Astrocyte (in vitro differentiated cells and primary cell): ENCODE results near the gene VENTX. TPM values are rescaled to one million over a fixed set of nuclear protein-coding genes. Genes with fewer than 3 reads are reported as not detected.

ENCODE experiments used
- DNase-seq: peaks from one replicate; pipeline ENCODE4 v3.0.0-alpha.2; 2010; ENCODE audit warnings: low read depth
- FAIRE-seq: peaks from 2 replicates; lab custom pipeline; 2011; peaks lifted over from hg19 to GRCh38; lab: Jason Lieb, UNC
- H2AFZ ChIP-seq: 2 replicates; pipeline ENCODE4 v1.6.0; 2012; ENCODE audit warnings: low read depth, low read length, inconsistent platforms
- H3K27ac ChIP-seq: 2 replicates; pipeline ENCODE4 v1.5.1; 2011; ENCODE audit warnings: low read depth, low read length, inconsistent platforms
- H3K27me3 ChIP-seq: 2 replicates; pipeline ENCODE4 v1.6.0; 2011; ENCODE audit warnings: low read length, inconsistent platforms; ENCODE audit not compliant: insufficient read depth
- H3K36me3 ChIP-seq: 2 replicates; pipeline ENCODE4 v1.5.1; 2011; ENCODE audit warnings: low read length, inconsistent platforms; ENCODE audit not compliant: insufficient read depth
- H3K4me1 ChIP-seq: 2 replicates; pipeline ENCODE4 v1.5.1; 2011; ENCODE audit warnings: low read length, inconsistent platforms; ENCODE audit not compliant: insufficient read depth
- H3K4me2 ChIP-seq: 2 replicates; pipeline ENCODE4 v1.6.0; 2012; ENCODE audit warnings: low read length, inconsistent platforms
- H3K4me3 ChIP-seq: 2 replicates; pipeline ENCODE4 v1.5.1; 2011; ENCODE audit warnings: low read depth, mild to moderate bottlenecking, low read length, inconsistent platforms; ENCODE audit not compliant: insufficient read depth
- H3K79me2 ChIP-seq: 2 replicates; pipeline ENCODE4 v1.6.0; 2012; ENCODE audit warnings: mild to moderate bottlenecking, low read length, inconsistent platforms; ENCODE audit not compliant: insufficient read depth
- H3K9ac ChIP-seq: 2 replicates; pipeline ENCODE4 v1.6.0; 2012; ENCODE audit warnings: mild to moderate bottlenecking, low read length, inconsistent platforms
- H3K9me3 ChIP-seq: 2 replicates; pipeline ENCODE4 v1.5.1; 2012; ENCODE audit warnings: low read depth, mild to moderate bottlenecking, low read length, inconsistent platforms; ENCODE audit not compliant: insufficient read depth
- H4K20me1 ChIP-seq: 2 replicates; pipeline ENCODE4 v1.6.0; 2012; ENCODE audit warnings: low read length, inconsistent platforms; ENCODE audit not compliant: insufficient read depth
- H3K27ac Mint-ChIP-seq: one replicate; pipeline ENCODE4 v1.8.0; 2021; ENCODE audit warnings: mild to moderate bottlenecking, mixed read lengths; ENCODE audit not compliant: unreplicated experiment
- H3K27me3 Mint-ChIP-seq: one replicate; pipeline ENCODE4 v1.8.0; 2021; ENCODE audit warnings: low read depth, mixed read lengths; ENCODE audit not compliant: unreplicated experiment
- H3K36me3 Mint-ChIP-seq: one replicate; pipeline ENCODE4 v1.8.0; 2021; ENCODE audit warnings: low read depth, mixed read lengths; ENCODE audit not compliant: unreplicated experiment
- H3K4me1 Mint-ChIP-seq: one replicate; pipeline ENCODE4 v1.8.0; 2021; ENCODE audit warnings: low read depth, mixed read lengths; ENCODE audit not compliant: unreplicated experiment
- H3K4me3 Mint-ChIP-seq: one replicate; pipeline ENCODE4 v1.8.0; 2021; ENCODE audit warnings: mild to moderate bottlenecking, moderate library complexity, mixed read lengths; ENCODE audit not compliant: unreplicated experiment
- H3K9me3 Mint-ChIP-seq: one replicate; pipeline ENCODE4 v1.8.0; 2021; ENCODE audit warnings: mild to moderate bottlenecking, mixed read lengths; ENCODE audit not compliant: unreplicated experiment
- CTCF ChIP-seq: IDR thresholded peaks from 2 replicates; pipeline ENCODE4 v1.5.1; 2011; ENCODE audit warnings: low read depth, mild to moderate bottlenecking, inconsistent platforms, low read length, moderate library complexity; ENCODE audit not compliant: insufficient read depth
- EZH2 ChIP-seq: IDR thresholded peaks from 2 replicates; pipeline ENCODE4 v1.6.1; 2012; ENCODE audit warnings: mild to moderate bottlenecking, low read length, inconsistent platforms; ENCODE audit not compliant: insufficient read depth
- total RNA-seq: library from RNA; stranded (reverse); gene quantifications from 2 replicates; pipeline ENCODE4 v1.2.1, GENCODE V29; 2021

Gene VENTX
- total RNA-seq, 1 donor from 2014 or later, result 0.11 TPM

- Histone ChIP-seq H3K27me3 (peaks cover 3% of the 10 kb centered on the region), H3K79me2 (no peaks in the 10 kb centered on the region), H3K9ac (no peak overlapping the region), H3K27ac (no peak overlapping the region), H3K36me3 (no peaks in the 10 kb centered on the region), H2AFZ (no peak overlapping the region), H4K20me1 (peaks cover 24% of the 10 kb centered on the region), H3K9me3 (no peaks in the 10 kb centered on the region), H3K4me1 (peaks cover 23% of the 10 kb centered on the region), H3K4me2 (no peak overlapping the region), H3K4me3 (no peak overlapping the region)
- H3K36me3 Mint-ChIP-seq, result no peaks in the 10 kb centered on the region
- DNase-seq (no peak), FAIRE-seq (no peak)
- peaks cover 4% of the 10 kb centered on the region for H3K27me3 Mint-ChIP-seq
- peaks cover 15% of the 10 kb centered on the region for H3K4me1 Mint-ChIP-seq
- TF ChIP-seq EZH2 (no peak), CTCF (no peak)
- H3K27ac Mint-ChIP-seq, result no peak overlapping the region
- no peak overlapping the region for H3K4me3 Mint-ChIP-seq
- H3K9me3 Mint-ChIP-seq, result no peaks in the 10 kb centered on the region
These were observed 37.4 kb downstream of the VENTX start for GRCh38 chr10:133274751-133275683.

DNA sequence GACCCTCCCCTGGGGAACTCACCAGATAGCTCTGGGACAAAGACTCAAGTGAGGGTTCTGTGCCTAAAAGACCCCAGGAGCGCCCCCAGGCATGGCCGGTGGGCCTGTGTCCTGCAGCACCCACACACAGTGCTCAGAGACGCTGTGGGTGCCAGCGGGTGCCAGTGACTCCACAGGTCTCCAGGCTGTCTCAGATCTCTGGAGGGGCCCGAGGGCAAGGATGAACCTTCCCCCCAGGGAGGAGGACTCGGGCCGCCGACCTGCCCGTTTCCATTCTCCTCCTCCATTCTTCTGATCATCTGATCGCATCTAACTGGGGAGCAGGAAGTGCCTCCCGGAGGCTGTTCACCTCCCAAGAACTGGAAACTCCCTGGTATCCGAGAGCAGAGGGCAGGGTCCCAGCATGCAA is 38.0 kb downstream of the VENTX start:
- H2AFZ ChIP-seq, result no peak overlapping the region
- H3K9me3 ChIP-seq, result no peaks in the 10 kb centered on the region
- no peak overlapping the region for H3K4me3 Mint-ChIP-seq
- H3K27ac ChIP-seq, result no peak overlapping the region
- H3K27ac Mint-ChIP-seq, result no peak overlapping the region
- H3K9me3 Mint-ChIP-seq, result no peaks in the 10 kb centered on the region
- H3K4me2 ChIP-seq, result no peak overlapping the region
- H3K4me1 Mint-ChIP-seq, result peaks cover 15% of the 10 kb centered on the region
- no peak for DNase-seq
- H4K20me1 ChIP-seq, result peaks cover 28% of the 10 kb centered on the region
- FAIRE-seq, result no peak
- H3K4me1 ChIP-seq, result peaks cover 23% of the 10 kb centered on the region
- H3K9ac ChIP-seq, result no peak overlapping the region
- TF ChIP-seq EZH2, result no peak
- no peak for TF ChIP-seq CTCF
- H3K36me3 Mint-ChIP-seq, result no peaks in the 10 kb centered on the region
- no peaks in the 10 kb centered on the region for H3K36me3 ChIP-seq
- peaks cover 3% of the 10 kb centered on the region for H3K27me3 ChIP-seq
- no peaks in the 10 kb centered on the region for H3K79me2 ChIP-seq
- H3K27me3 Mint-ChIP-seq, result peaks cover 4% of the 10 kb centered on the region
- no peak overlapping the region for H3K4me3 ChIP-seq

- Histone ChIP-seq H3K4me3 (no peak overlapping the region), H4K20me1 (peaks cover 28% of the 10 kb centered on the region), H3K27ac (no peak overlapping the region), H3K9me3 (no peaks in the 10 kb centered on the region), H3K4me2 (peak overlapping the region; percentile 46), H3K36me3 (no peaks in the 10 kb centered on the region), H3K9ac (no peak overlapping the region), H3K4me1 (peaks cover 23% of the 10 kb centered on the region), H2AFZ (no peak overlapping the region), H3K27me3 (peaks cover 3% of the 10 kb centered on the region), H3K79me2 (no peaks in the 10 kb centered on the region)
- Mint-ChIP-seq H3K9me3 (no peaks in the 10 kb centered on the region), H3K4me3 (no peak overlapping the region), H3K27ac (no peak overlapping the region), H3K36me3 (no peaks in the 10 kb centered on the region), H3K27me3 (peaks cover 4% of the 10 kb centered on the region), H3K4me1 (peaks cover 15% of the 10 kb centered on the region)
- TF ChIP-seq CTCF, result no peak
- no peak for TF ChIP-seq EZH2
- no peak for FAIRE-seq
- DNase-seq, result no peak
These were observed 38.4 kb downstream of the VENTX start for GRCh38 chr10:133276100-133276434.
